Neuronal stem cell (in vitro differentiated cells): ENCODE measurements around the gene AZGP1.

Experiments
- DNase-seq: peaks from one replicate; pipeline ENCODE4 v3.0.0-alpha.2; 2013; ENCODE audit warnings: low spot score
- H2AFZ ChIP-seq: one replicate; pipeline ENCODE4 v1.6.1; 2013; ENCODE audit warnings: mild to moderate bottlenecking, low read length, inconsistent platforms
- H2AK5ac ChIP-seq: 2 replicates; pipeline ENCODE4 v1.6.1; 2013; ENCODE audit warnings: low read depth, mild to moderate bottlenecking, inconsistent platforms, low read length, moderate library complexity, mixed read lengths
- H2BK120ac ChIP-seq: 2 replicates; pipeline ENCODE4 v1.6.1; 2013; ENCODE audit warnings: low read depth, mild to moderate bottlenecking, inconsistent platforms, low read length, moderate library complexity, mixed read lengths
- H2BK12ac ChIP-seq: one replicate; pipeline ENCODE4 v1.6.1; 2013; ENCODE audit warnings: low read length, inconsistent platforms
- H2BK15ac ChIP-seq: 2 replicates; pipeline ENCODE4 v1.6.1; 2013; ENCODE audit warnings: mild to moderate bottlenecking, low read length, inconsistent platforms, mixed read lengths
- H2BK5ac ChIP-seq: one replicate; pipeline ENCODE4 v1.6.1; 2013; ENCODE audit warnings: inconsistent platforms, mild to moderate bottlenecking, low read length, moderate library complexity
- H3K14ac ChIP-seq: one replicate; pipeline ENCODE4 v1.6.1; 2013; ENCODE audit warnings: low read length, inconsistent platforms
- H3K18ac ChIP-seq: 2 replicates; pipeline ENCODE4 v1.6.1; 2013; ENCODE audit warnings: low read length, inconsistent platforms
- H3K23ac ChIP-seq: 2 replicates; pipeline ENCODE4 v1.6.1; 2013; ENCODE audit warnings: low read depth, mild to moderate bottlenecking, mixed read lengths, low read length, inconsistent platforms; ENCODE audit not compliant: poor library complexity
- H3K27ac ChIP-seq: replicated peaks from 3 replicates; pipeline ENCODE4 v1.5.1; 2013; ENCODE audit warnings: low read length, inconsistent platforms
- H3K27me3 ChIP-seq, 3 experiments: 2 replicates each; pipeline ENCODE4 v1.6.1; 2013; ENCODE audit warnings: low read length in 3 of 3, mild to moderate bottlenecking in 2 of 3, inconsistent platforms in 1 of 3, low read depth in 1 of 3, mixed read lengths in 1 of 3, moderate library complexity in 1 of 3; ENCODE audit not compliant: control insufficient read depth in 3 of 3, insufficient read depth in 3 of 3
- H3K36me3 ChIP-seq, 2 donors: replicated peaks in 1 of 2; 2 replicates each; pipeline ENCODE4 v1.6.1; 2013; ENCODE audit warnings: low read length in 2 of 2; ENCODE audit not compliant: control insufficient read depth in 2 of 2, insufficient read depth in 2 of 2
- H3K4ac ChIP-seq: 2 replicates; pipeline ENCODE4 v1.6.1; 2013; ENCODE audit warnings: inconsistent platforms, mild to moderate bottlenecking, low read length, moderate library complexity
- H3K4me1 ChIP-seq, 2 donors: 1 replicate in 1 of 2; 2 replicates in 1 of 2; pipeline ENCODE4 v1.6.1; 2013; ENCODE audit warnings: low read length in 2 of 2, low read depth in 1 of 2; ENCODE audit not compliant: control insufficient read depth in 2 of 2, insufficient read depth in 1 of 2
- H3K4me2 ChIP-seq: one replicate; pipeline ENCODE4 v1.6.1; 2013; ENCODE audit warnings: mild to moderate bottlenecking, low read length, inconsistent platforms; ENCODE audit not compliant: insufficient read depth, poor library complexity, severe bottlenecking
- H3K4me3 ChIP-seq, 2 donors: 2 replicates each; pipeline ENCODE4 v1.5.1; 2013; ENCODE audit warnings: low read length in 2 of 2, mild to moderate bottlenecking in 2 of 2, inconsistent platforms in 1 of 2, moderate library complexity in 1 of 2
- H3K79me1 ChIP-seq: one replicate; pipeline ENCODE4 v1.6.1; 2013; ENCODE audit warnings: low read depth, mild to moderate bottlenecking, inconsistent platforms, low read length, moderate library complexity
- H3K9ac ChIP-seq: one replicate; pipeline ENCODE4 v1.6.1; 2013; ENCODE audit warnings: mild to moderate bottlenecking, low read depth, low read length, inconsistent platforms; ENCODE audit not compliant: poor library complexity
- H3K9me3 ChIP-seq, 2 donors: replicated peaks in 1 of 2; 2 replicates each; pipeline versions ENCODE3 to v1.6.1; 2013; ENCODE audit warnings: low read length in 2 of 2, mild to moderate bottlenecking in 2 of 2, inconsistent platforms in 1 of 2, low read depth in 1 of 2, mixed read lengths in 1 of 2, moderate library complexity in 1 of 2; ENCODE audit not compliant: control insufficient read depth in 2 of 2, insufficient read depth in 1 of 2
- H4K8ac ChIP-seq: one replicate; pipeline ENCODE4 v1.6.1; 2013; ENCODE audit warnings: low read depth, mild to moderate bottlenecking, inconsistent platforms, low read length, moderate library complexity
- H4K91ac ChIP-seq: one replicate; pipeline ENCODE4 v1.6.1; 2013; ENCODE audit warnings: low read length, low read depth, mild to moderate bottlenecking, inconsistent platforms; ENCODE audit not compliant: poor library complexity
- WGBS, 2 donors: extraction: QIAGEN DNeasy Blood & Tissue Kit; methylation state at CpG; one replicate each; pipeline ENCODE4 v1.1.7; 2013; ENCODE audit warnings: missing lambda C conversion rate in 2 of 2, mixed read lengths in 1 of 2; ENCODE audit not compliant: insufficient read length in 2 of 2, insufficient replicate concordance in 1 of 2; ENCODE audit errors: extremely low coverage in 2 of 2; 5-methylcytosine and 5-hydroxymethylcytosine counted together

AZGP1 gene

GRCh38 chr7:99928994-99929729 is 46.7 kb downstream of the AZGP1 start, which contains the start of gene GJC3:
Gene GJC3, minus strand, starts transcription at chr7:99929620. Its CDS starts 0 bp downstream, at chr7:99929620.
- Histone ChIP-seq H4K8ac (no peak within 1 kb of the TSS), H3K9me3 (no peaks in the 10 kb centered on the region), H3K14ac (no peak within 1 kb of the TSS), H3K4ac (no peak within 1 kb of the TSS), H3K4me3 (peak within 1 kb of the TSS in 1 of 2 donors; percentile 69), H3K79me1 (no peaks in the 10 kb centered on the region), H3K4me1 (no peaks in the 10 kb centered on the region), H2BK12ac (no peak within 1 kb of the TSS), H3K27me3 (peaks cover 0 to 33% (median 0%) of the 10 kb centered on the region in 3 experiments), H3K27ac (no peak within 1 kb of the TSS), H4K91ac (no peak within 1 kb of the TSS), H2BK120ac (no peak within 1 kb of the TSS), H3K9ac (peak within 1 kb of the TSS; percentile 40), H3K36me3 (no peaks in the 10 kb centered on the region), H2AK5ac (no peak within 1 kb of the TSS), H2AFZ (peak within 1 kb of the TSS; percentile 86), H3K18ac (no peak within 1 kb of the TSS), H3K23ac (no peak within 1 kb of the TSS), H3K4me2 (peak within 1 kb of the TSS; percentile 40), H2BK5ac (no peak within 1 kb of the TSS), H2BK15ac (no peak within 1 kb of the TSS)
- no CpG with 5 or more reads among the region's 22 CpGs for WGBS, 2 donors
- peak; percentile 20 for DNase-seq

GRCh38 chr7:99928188-99928587 is 47.6 kb downstream of the AZGP1 start:
- Histone ChIP-seq H3K4ac (no peak overlapping the region), H3K23ac (no peak overlapping the region), H3K27me3 (peaks cover 0 to 33% (median 0%) of the 10 kb centered on the region in 3 experiments), H2AK5ac (no peak overlapping the region), H3K18ac (no peak overlapping the region), H2BK120ac (no peak overlapping the region), H2AFZ (peak overlapping the region; percentile 46), H3K79me1 (no peaks in the 10 kb centered on the region), H3K9me3 (no peaks in the 10 kb centered on the region), H3K36me3 (no peaks in the 10 kb centered on the region), H2BK15ac (no peak overlapping the region), H3K4me1 (no peaks in the 10 kb centered on the region), H3K27ac (no peak overlapping the region), H4K91ac (no peak overlapping the region), H2BK12ac (no peak overlapping the region), H4K8ac (no peak overlapping the region), H3K9ac (no peak overlapping the region), H3K4me3 (no peak overlapping the region), H3K4me2 (no peak overlapping the region), H3K14ac (no peak overlapping the region), H2BK5ac (no peak overlapping the region)
- DNase-seq = no peak
- no CpG with 5 or more reads among the region's 2 CpGs for whole genome bisulfite sequencing, 2 donors

GRCh38 chr7:99927536-99927935 is 48.3 kb downstream of the AZGP1 start:
- Histone ChIP-seq H3K9me3 (no peaks in the 10 kb centered on the region), H3K4me3 (no peak overlapping the region), H2BK5ac (no peak overlapping the region), H3K4me1 (no peaks in the 10 kb centered on the region), H3K79me1 (no peaks in the 10 kb centered on the region), H3K27me3 (peaks cover 0 to 33% (median 0%) of the 10 kb centered on the region in 3 experiments), H3K18ac (no peak overlapping the region), H3K4me2 (no peak overlapping the region), H3K14ac (no peak overlapping the region), H3K23ac (no peak overlapping the region), H3K27ac (no peak overlapping the region), H2BK12ac (no peak overlapping the region), H2AFZ (no peak overlapping the region), H2AK5ac (no peak overlapping the region), H2BK15ac (no peak overlapping the region), H3K36me3 (no peaks in the 10 kb centered on the region), H2BK120ac (no peak overlapping the region), H4K8ac (no peak overlapping the region), H4K91ac (no peak overlapping the region), H3K4ac (no peak overlapping the region), H3K9ac (no peak overlapping the region)
- no peak for DNase-seq
- WGBS, 2 donors = no CpG with 5 or more reads among the region's 5 CpGs

DNA sequence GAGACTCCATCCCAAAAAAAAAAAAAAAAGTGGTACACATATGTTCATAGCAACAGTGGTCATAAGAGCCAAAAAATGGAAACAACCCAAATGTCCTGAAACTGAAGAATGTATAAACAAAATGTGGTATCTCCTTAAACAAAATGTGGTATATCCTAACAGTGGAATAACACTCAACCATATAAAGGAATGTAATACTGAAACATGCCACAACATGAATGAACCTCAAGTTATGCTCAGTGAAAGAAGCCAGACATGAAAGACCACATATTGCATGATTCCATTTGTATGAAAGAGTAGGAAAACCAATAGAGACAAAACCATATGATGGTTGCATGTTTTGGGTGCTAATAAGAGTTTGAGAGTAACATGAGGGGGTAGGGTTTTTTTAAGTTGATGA is 49.5 kb downstream of the AZGP1 start:
- no peak overlapping the region for H3K23ac ChIP-seq
- no peak overlapping the region for H4K91ac ChIP-seq
- H4K8ac ChIP-seq = no peak overlapping the region
- no peak overlapping the region for H2AK5ac ChIP-seq
- no peak overlapping the region for H2BK15ac ChIP-seq
- peaks cover 0 to under 1% of the 10 kb centered on the region in 2 donors for H3K9me3 ChIP-seq
- no peaks in the 10 kb centered on the region for H3K4me1 ChIP-seq
- no peak overlapping the region for H2BK12ac ChIP-seq
- H3K36me3 ChIP-seq = no peaks in the 10 kb centered on the region
- peaks cover 0 to 33% (median 0%) of the 10 kb centered on the region in 3 experiments for H3K27me3 ChIP-seq
- no peak overlapping the region for H3K27ac ChIP-seq
- H3K18ac ChIP-seq = no peak overlapping the region
- H3K4ac ChIP-seq = no peak overlapping the region
- no peak overlapping the region for H3K9ac ChIP-seq
- H3K14ac ChIP-seq = no peak overlapping the region
- no peak overlapping the region for H2AFZ ChIP-seq
- H2BK120ac ChIP-seq = no peak overlapping the region
- H3K79me1 ChIP-seq = no peaks in the 10 kb centered on the region
- H2BK5ac ChIP-seq = no peak overlapping the region
- no peak overlapping the region for H3K4me3 ChIP-seq
- no peak for DNase-seq
- H3K4me2 ChIP-seq = no peak overlapping the region
